Measurements from ENCODE around the gene MOCOS.

The MOCOS gene

GRCh38 chr18:36295880-36296301, 108.6 kb downstream of the MOCOS start:
- Histone ChIP-seq H3K4me3 (IDR thresholded peaks at IDR 0.05; ENCODE audit: insufficient read depth, low read depth, low read length) (no peak overlapping the region), H3K4me1 (ENCODE audit: low read depth, poor library complexity, severe bottlenecking) (peaks cover 5% of the 10 kb centered on the region), H3K36me3 (ENCODE audit: insufficient read depth) (no peaks in the 10 kb centered on the region), H2AFZ (ENCODE audit: low read depth) (no peak overlapping the region), H3K9ac (no peak overlapping the region), H3K27me3 (ENCODE audit: insufficient read depth, low read depth) (peaks cover 3% of the 10 kb centered on the region; the same call in 1 of the 2 replicates), H3K79me2 (ENCODE audit: insufficient read depth, low read depth) (no peaks in the 10 kb centered on the region), H4K20me1 (ENCODE audit: insufficient read depth) (no peaks in the 10 kb centered on the region), H3K4me2 (no peak overlapping the region), H3K27ac (no peak overlapping the region)
- TF ChIP-seq CTCF (conservative IDR thresholded peaks at IDR 0.05; ENCODE audit: low read depth, low read length), result no peak

- H3K36me3 ChIP-seq (ENCODE audit: insufficient read depth), result no peaks in the 10 kb centered on the region
- H3K4me2 ChIP-seq, result peak overlapping the region; percentile 89
- TF ChIP-seq CTCF (conservative IDR thresholded peaks at IDR 0.05; ENCODE audit: low read depth, low read length), result peak; percentile 48
- no peaks in the 10 kb centered on the region for H3K79me2 ChIP-seq (ENCODE audit: insufficient read depth, low read depth)
- H3K4me1 ChIP-seq (ENCODE audit: low read depth, poor library complexity, severe bottlenecking), result peaks cover 5% of the 10 kb centered on the region
- H4K20me1 ChIP-seq (ENCODE audit: insufficient read depth), result no peaks in the 10 kb centered on the region
- no peak overlapping the region for H3K27ac ChIP-seq
- H3K4me3 ChIP-seq (IDR thresholded peaks at IDR 0.05; ENCODE audit: insufficient read depth, low read depth, low read length), result no peak overlapping the region
- H3K9ac ChIP-seq, result peak overlapping the region; percentile 21; the same call in 1 of the 2 replicates
- peak overlapping the region; percentile 93 for H2AFZ ChIP-seq (ENCODE audit: low read depth)
- peaks cover 3% of the 10 kb centered on the region; the same call in 1 of the 2 replicates for H3K27me3 ChIP-seq (ENCODE audit: insufficient read depth, low read depth)
Observed at GRCh38 chr18:36296650-36297416, 109.5 kb downstream of the MOCOS start.

GRCh38 chr18:36297417-36298125, 110.3 kb downstream of the MOCOS start, which contains the start of gene FHOD3:
FHOD3 (plus strand) TSS chr18:36297713; CDS start chr18:36297836, 123 bp downstream.
- H3K9ac ChIP-seq, result peak within 1 kb of the TSS; percentile 55; the same call in 1 of the 2 replicates

More at GRCh38 chr18:36297417-36298125, 110.3 kb downstream of the MOCOS start, which contains the start of gene FHOD3:
- H3K4me3 ChIP-seq (IDR thresholded peaks at IDR 0.05; ENCODE audit: insufficient read depth, low read depth, low read length), result no peak within 1 kb of the TSS
- H3K36me3 ChIP-seq (ENCODE audit: insufficient read depth), result no peaks in the 10 kb centered on the region
- H3K79me2 ChIP-seq (ENCODE audit: insufficient read depth, low read depth), result no peaks in the 10 kb centered on the region
- H3K4me1 ChIP-seq (ENCODE audit: low read depth, poor library complexity, severe bottlenecking), result peaks cover 5% of the 10 kb centered on the region
- TF ChIP-seq CTCF (conservative IDR thresholded peaks at IDR 0.05; ENCODE audit: low read depth, low read length), result no peak
- H2AFZ ChIP-seq (ENCODE audit: low read depth), result peak within 1 kb of the TSS; percentile 100
- peak within 1 kb of the TSS; percentile 95 for H3K4me2 ChIP-seq
- H3K27me3 ChIP-seq (ENCODE audit: insufficient read depth, low read depth), result peaks cover 3% of the 10 kb centered on the region; the same call in 1 of the 2 replicates
- no peak within 1 kb of the TSS for H3K27ac ChIP-seq
- H4K20me1 ChIP-seq (ENCODE audit: insufficient read depth), result no peaks in the 10 kb centered on the region
